GM12878 (cell line): Measurements from ENCODE around the gene GTF2H1. TPM values are rescaled to one million over a fixed set of nuclear protein-coding genes. Genes with fewer than 3 reads are reported as not detected.

Experiments
- ATAC-seq: fragments of 200-7000 bp; cut with Tn5 transposase; 3 replicates; pipeline ENCODE4 v1.9.1; 2020; ENCODE audit warnings: mild to moderate bottlenecking, moderate library complexity
- BruUV-seq: library from RNA; stranded (reverse); fragments of 400-500 nt; replicated peaks from 2 replicates; lab custom pipeline; 2021; lab: Mats Ljungman, UMichigan
- CTCF ChIA-PET: fragments of 300-600 bp; sonication (Branson Sonifier 250); formaldehyde crosslinking; extraction: SDS; loops from one replicate; lab custom pipeline; 2021; ENCODE audit warnings: inconsistent platforms; lab: Yijun Ruan, JAX
- POLR2A ChIA-PET: fragments of 350-600 bp; formaldehyde crosslinking; extraction: SDS; loops from one replicate; lab custom pipeline; 2021; ENCODE audit warnings: inconsistent platforms; lab: Charles Lee
- RAD21 ChIA-PET: fragments of 300-600 bp; sonication (Branson Sonifier 250); formaldehyde crosslinking; loops from one replicate; lab custom pipeline; 2023; ENCODE audit warnings: antibody characterized with exemption; ENCODE audit not compliant: unreplicated experiment; lab: Charles Lee
- SMC1A ChIA-PET: fragments of 300-600 bp; sonication (Branson Sonifier 250); formaldehyde crosslinking; loops from one replicate; lab custom pipeline; 2023; ENCODE audit not compliant: unreplicated experiment, uncharacterized antibody; lab: Charles Lee
- DNase-seq: peaks from one replicate; pipeline ENCODE4 v3.0.0-alpha.2; 2011; ENCODE audit warnings: low read depth, low spot score
- FAIRE-seq: peaks from 3 replicates; lab custom pipeline; 2011; peaks lifted over from hg19 to GRCh38; lab: Jason Lieb, UNC
- H2AFZ ChIP-seq: 2 replicates; pipeline ENCODE4 v1.6.0; 2011; ENCODE audit warnings: low read depth, low read length, control low read depth; ENCODE audit not compliant: control insufficient read depth
- H3K27ac ChIP-seq: 2 replicates; pipeline ENCODE4 v1.5.1; 2011; ENCODE audit warnings: control low read depth; ENCODE audit not compliant: control insufficient read depth, insufficient read depth
- H3K27me3 ChIP-seq, 2 experiments: replicated peaks in 1 of 2; 2 replicates each; pipeline versions ENCODE4 v1.6.0 to v1.6.1; 2011; ENCODE audit warnings: low read length in 1 of 2; ENCODE audit not compliant: control insufficient read depth in 2 of 2, insufficient read depth in 2 of 2
- H3K36me3 ChIP-seq, 2 experiments: 2 replicates each; pipeline ENCODE4 v1.5.1; 2011; ENCODE audit warnings: low read length in 1 of 2; ENCODE audit not compliant: control insufficient read depth in 2 of 2, insufficient read depth in 2 of 2
- H3K4me1 ChIP-seq: 2 replicates; pipeline ENCODE4 v1.6.1; 2011; ENCODE audit warnings: mild to moderate bottlenecking, low read length, moderate library complexity, mixed read lengths; ENCODE audit not compliant: control insufficient read depth, insufficient read depth
- H3K4me2 ChIP-seq: 2 replicates; pipeline ENCODE4 v1.6.0; 2011; ENCODE audit warnings: control low read depth; ENCODE audit not compliant: control insufficient read depth, insufficient read depth
- H3K4me3 ChIP-seq: fragments of 200-600 bp; sonication (generic); 2 replicates; pipeline ENCODE4 v1.5.1; 2016
- H3K79me2 ChIP-seq: 2 replicates; pipeline ENCODE4 v1.6.0; 2011; ENCODE audit warnings: low read length; ENCODE audit not compliant: control insufficient read depth, insufficient read depth
- H3K9ac ChIP-seq: 2 replicates; pipeline ENCODE4 v1.8.0; 2011; ENCODE audit warnings: low read length, control low read depth, mixed read lengths; ENCODE audit not compliant: control insufficient read depth, insufficient read depth
- H3K9me3 ChIP-seq: replicated peaks from 3 replicates; pipeline ENCODE4 v1.5.1; 2011; ENCODE audit warnings: mild to moderate bottlenecking, low read length; ENCODE audit not compliant: control insufficient read depth, insufficient read depth
- H4K20me1 ChIP-seq: 2 replicates; pipeline ENCODE4 v1.6.0; 2011; ENCODE audit not compliant: control insufficient read depth, insufficient read depth
- BACH1 ChIP-seq: fragments of 450-650 bp; IDR thresholded peaks from 2 replicates; pipeline ENCODE4 v1.6.1; 2017; ENCODE audit warnings: mild to moderate bottlenecking, borderline replicate concordance
- BHLHE40 ChIP-seq, 2 experiments: fragments of 450-650 bp in 1 of 2; IDR thresholded peaks; 2 replicates each; pipeline ENCODE4 v1.6.1; 2011 to 2017; ENCODE audit warnings: low read depth in 2 of 2, borderline replicate concordance in 1 of 2, improper control_type of control experiment in 1 of 2, low read length in 1 of 2, mild to moderate bottlenecking in 1 of 2
- FOXM1 ChIP-seq: IDR thresholded peaks from 2 replicates; pipeline ENCODE4 v1.6.1; 2012; ENCODE audit warnings: low read depth, mild to moderate bottlenecking, inconsistent platforms, low read length, moderate library complexity
- IKZF1 ChIP-seq: fragments of 450-650 bp; conservative IDR thresholded peaks from 2 replicates; pipeline ENCODE4 v1.6.1; 2017; ENCODE audit warnings: antibody characterized with exemption, mild to moderate bottlenecking
- KLF5 ChIP-seq: fragments of 450-650 bp; IDR thresholded peaks from 2 replicates; pipeline ENCODE4 v1.6.1; 2014; ENCODE audit warnings: mild to moderate bottlenecking; ENCODE audit not compliant: partially characterized antibody
- MTA3 ChIP-seq: IDR thresholded peaks from 2 replicates; pipeline ENCODE4 v1.6.1; 2012; ENCODE audit warnings: low read length, inconsistent platforms, borderline replicate concordance
- NBN ChIP-seq: fragments of 450-650 bp; IDR thresholded peaks from 2 replicates; pipeline ENCODE4 v1.6.1; 2016
- NFYA ChIP-seq: IDR thresholded peaks from 2 replicates; pipeline ENCODE4 v1.6.1; 2011; ENCODE audit warnings: low read depth, mild to moderate bottlenecking, low read length, improper control_type of control experiment, borderline replicate concordance
- PML ChIP-seq: IDR thresholded peaks from 2 replicates; pipeline ENCODE4 v1.6.1; 2012; ENCODE audit warnings: low read length, inconsistent platforms
- POLR2AphosphoS5 ChIP-seq: IDR thresholded peaks from 2 replicates; pipeline ENCODE4 v1.6.1; 2011; ENCODE audit warnings: mild to moderate bottlenecking, low read length, inconsistent platforms
- RB1 ChIP-seq: fragments of 450-650 bp; formaldehyde crosslinking; IDR thresholded peaks from 2 replicates; pipeline ENCODE4 v1.6.1; 2017; ENCODE audit warnings: mild to moderate bottlenecking, borderline replicate concordance
- SREBF1 ChIP-seq: IDR thresholded peaks from 2 replicates; pipeline ENCODE4 v1.6.1; 2012; ENCODE audit warnings: mild to moderate bottlenecking, low read length
- WGBS: methylation state at CpG from one replicate; pipeline ENCODE4 v1.1.6; 2016; ENCODE audit warnings: low lambda C conversion rate; ENCODE audit not compliant: insufficient replicate concordance, insufficient coverage; ENCODE audit errors: missing lambda C conversion rate; 5-methylcytosine and 5-hydroxymethylcytosine counted together
- in situ Hi-C: fragments of 300-500 bp; cut with MboI; formaldehyde crosslinking; loops from 9 replicates; pipeline ENCODE4 v1.14.3; 2018; ENCODE audit warnings: mixed read lengths
- intact Hi-C: fragments of 100-400 bp; cut with micrococcal nuclease; formaldehyde crosslinking; loops from one replicate; pipeline ENCODE4 v1.14.2; 2022; ENCODE audit not compliant: unreplicated experiment
- polyA plus RNA-seq, 11 experiments: library from polyadenylated mRNA; depleted of rRNA in 4 of 11; unstranded in 6 of 11; stranded (reverse) in 5 of 11; fragments of >200 nt; fragmentation: Nextera tagmentation in 4 of 11; fragmentation: Illumina TruSeq in 1 of 11; extraction: Ambion mirVana in 4 of 11; extraction: Trizol in 1 of 11; gene quantifications; 1 replicate in 1 of 11; 2 replicates in 10 of 11; pipeline versions ENCODE4 v1.2.1 to v1.2.3, GENCODE V29; 2011 to 2016; ENCODE audit warnings: inconsistent platforms in 2 of 11, missing spikeins in 2 of 11, low read depth in 1 of 11
- total RNA-seq, 4 experiments: library from RNA; depleted of rRNA in 3 of 4; stranded (reverse); fragments of >200 nt in 3 of 4; fragmentation: Illumina TruSeq in 1 of 4; extraction: Trizol in 1 of 4; gene quantifications; 2 replicates each; pipeline versions ENCODE4 v1.2.1 to v1.2.3, GENCODE V29; 2013 to 2021
- TF ChIP-seq, protein P1 (sequence below): IDR thresholded peaks from 2 replicates; pipeline ENCODE4 v1.6.1; 2012; ENCODE audit warnings: low read depth, low read length, improper control_type of control experiment
- TF ChIP-seq, protein P2 (sequence below): fragments of 450-650 bp; IDR thresholded peaks from 2 replicates; pipeline ENCODE4 v1.6.1; 2018; ENCODE audit warnings: borderline replicate concordance, mild to moderate bottlenecking; ENCODE audit not compliant: partially characterized antibody
- TF ChIP-seq, protein P3 (sequence below): IDR thresholded peaks from 2 replicates; pipeline ENCODE4 v1.6.1; 2012; ENCODE audit warnings: mild to moderate bottlenecking, low read depth, low read length
- TF ChIP-seq, protein P4 (sequence below): IDR thresholded peaks from 2 replicates; pipeline ENCODE4 v1.6.1; 2012; ENCODE audit warnings: low read depth, low read length, improper control_type of control experiment

The GTF2H1 gene
- total and polyA plus RNA-seq, 10 of the 15 experiments (the other 5 are each of a cell fraction or from before 2014, with no cell fraction given): 36.7 to 68.8 (median 46.6) TPM

DNA sequence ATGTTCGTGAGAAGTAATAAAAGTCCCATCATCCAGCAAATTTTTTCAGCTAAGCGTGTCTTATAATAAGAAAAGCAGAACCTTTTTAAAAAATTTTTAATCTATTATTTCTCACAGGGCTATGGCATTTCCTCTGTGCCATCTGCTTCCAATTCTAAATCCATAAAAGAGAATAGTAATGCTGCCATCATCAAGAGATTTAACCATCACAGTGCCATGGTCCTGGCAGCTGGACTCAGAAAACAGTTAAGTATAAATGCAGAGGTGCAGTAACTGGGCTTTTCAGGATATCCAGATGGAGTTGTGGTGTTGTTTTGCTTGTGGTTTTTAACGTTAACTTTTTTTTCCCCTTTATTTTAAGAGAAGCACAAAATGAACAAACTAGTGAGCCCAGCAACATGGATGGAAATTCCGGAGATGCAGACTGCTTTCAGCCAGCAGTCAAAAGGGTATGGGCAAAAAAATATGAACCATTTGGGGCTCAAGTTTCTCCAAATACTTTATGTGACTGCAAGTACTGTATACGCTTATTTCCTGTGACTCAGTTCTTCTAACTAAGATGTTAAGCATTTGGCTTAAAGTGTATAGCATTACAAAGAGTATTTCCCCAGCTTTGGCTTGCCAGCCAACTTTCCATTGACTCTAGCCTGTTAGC, 25.2 kb downstream of the GTF2H1 start (continued):
- TF ChIP-seq KLF5: no peak
- TF ChIP-seq NFYA: no peak
- TF ChIP-seq, protein P1, sequence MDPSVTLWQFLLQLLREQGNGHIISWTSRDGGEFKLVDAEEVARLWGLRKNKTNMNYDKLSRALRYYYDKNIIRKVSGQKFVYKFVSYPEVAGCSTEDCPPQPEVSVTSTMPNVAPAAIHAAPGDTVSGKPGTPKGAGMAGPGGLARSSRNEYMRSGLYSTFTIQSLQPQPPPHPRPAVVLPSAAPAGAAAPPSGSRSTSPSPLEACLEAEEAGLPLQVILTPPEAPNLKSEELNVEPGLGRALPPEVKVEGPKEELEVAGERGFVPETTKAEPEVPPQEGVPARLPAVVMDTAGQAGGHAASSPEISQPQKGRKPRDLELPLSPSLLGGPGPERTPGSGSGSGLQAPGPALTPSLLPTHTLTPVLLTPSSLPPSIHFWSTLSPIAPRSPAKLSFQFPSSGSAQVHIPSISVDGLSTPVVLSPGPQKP: no peak
- TF ChIP-seq, protein P2, sequence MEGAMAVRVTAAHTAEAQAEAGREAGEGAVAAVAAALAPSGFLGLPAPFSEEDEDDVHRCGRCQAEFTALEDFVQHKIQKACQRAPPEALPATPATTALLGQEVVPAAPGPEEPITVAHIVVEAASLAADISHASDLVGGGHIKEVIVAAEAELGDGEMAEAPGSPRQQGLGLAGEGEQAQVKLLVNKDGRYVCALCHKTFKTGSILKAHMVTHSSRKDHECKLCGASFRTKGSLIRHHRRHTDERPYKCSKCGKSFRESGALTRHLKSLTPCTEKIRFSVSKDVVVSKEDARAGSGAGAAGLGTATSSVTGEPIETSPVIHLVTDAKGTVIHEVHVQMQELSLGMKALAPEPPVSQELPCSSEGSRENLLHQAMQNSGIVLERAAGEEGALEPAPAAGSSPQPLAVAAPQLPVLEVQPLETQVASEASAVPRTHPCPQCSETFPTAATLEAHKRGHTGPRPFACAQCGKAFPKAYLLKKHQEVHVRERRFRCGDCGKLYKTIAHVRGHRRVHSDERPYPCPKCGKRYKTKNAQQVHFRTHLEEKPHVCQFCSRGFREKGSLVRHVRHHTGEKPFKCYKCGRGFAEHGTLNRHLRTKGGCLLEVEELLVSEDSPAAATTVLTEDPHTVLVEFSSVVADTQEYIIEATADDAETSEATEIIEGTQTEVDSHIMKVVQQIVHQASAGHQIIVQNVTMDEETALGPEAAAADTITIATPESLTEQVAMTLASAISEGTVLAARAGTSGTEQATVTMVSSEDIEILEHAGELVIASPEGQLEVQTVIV: no peak
- TF ChIP-seq PML: no peak

DNA sequence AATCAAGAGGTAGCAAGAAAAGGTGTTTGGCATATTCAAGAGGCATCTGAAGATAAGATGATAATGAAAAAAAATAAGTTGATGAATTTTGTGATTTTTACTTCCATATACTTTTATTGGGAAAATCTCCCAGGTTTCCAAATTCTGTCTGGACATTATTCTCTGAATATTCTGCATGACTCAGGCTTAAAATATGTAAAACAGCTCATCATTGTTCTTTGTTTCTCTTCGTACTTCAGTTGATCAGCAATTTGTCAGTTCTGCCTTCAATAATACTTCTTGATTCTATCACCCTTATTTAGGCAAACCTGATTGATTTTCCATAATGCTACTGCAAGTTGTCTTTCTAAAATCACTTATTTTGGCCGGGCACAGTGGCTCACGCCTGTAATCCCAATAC, 30.2 kb downstream of the GTF2H1 start:
- H3K79me2 ChIP-seq: no peaks in the 10 kb centered on the region
- intact Hi-C loops: no loop called here
- ChIA-PET CTCF (interaction anchor here (1.2 kb wide), 1 partner anchor 238 kb away, joined by 3 read pairs; no protein-coding TSS in a partner anchor), POLR2A (no interaction called here), SMC1A (interaction anchor here (1.4 to 1.5 kb wide), 2 partner anchors 11 to 14 kb away, joined by 3 to 4 read pairs; no protein-coding TSS in a partner anchor), RAD21 (interaction anchor here (1.4 kb wide), 1 partner anchor 108 kb away, joined by 5 read pairs; no protein-coding TSS in a partner anchor)
- H3K4me3 ChIP-seq: no peak overlapping the region
- no peak overlapping the region for H2AFZ ChIP-seq
- BruUV-seq: no TSS peak
- H3K27me3 ChIP-seq: no peaks in the 10 kb centered on the region
- no peak for ATAC-seq
- FAIRE-seq: no peak
- WGBS: 96% methylated on average over 3 of the region's 3 CpGs
- H3K4me2 ChIP-seq: no peak overlapping the region
- H3K4me1 ChIP-seq: no peaks in the 10 kb centered on the region
- H3K27ac ChIP-seq: no peak overlapping the region
- no peaks in the 10 kb centered on the region for H4K20me1 ChIP-seq
- peaks cover 0 to 29% of the 10 kb centered on the region in 2 experiments; a peak in 1 of 4 replicates for H3K36me3 ChIP-seq
- H3K9ac ChIP-seq: no peak overlapping the region
- H3K9me3 ChIP-seq: no peaks in the 10 kb centered on the region
- DNase-seq: no peak
- in situ Hi-C loops: no loop called here
- TF ChIP-seq RB1 (no peak), FOXM1 (no peak), SREBF1 (no peak), POLR2AphosphoS5 (no peak), BHLHE40 (IDR thresholded peaks at IDR 0.05; ENCODE audit: borderline replicate concordance in 1 of 2, low read depth in 2 of 2, low read length in 1 of 2) (no peak), IKZF1 (no peak), MTA3 (no peak), NBN (no peak), BACH1 (no peak)
- TF ChIP-seq, protein P3, sequence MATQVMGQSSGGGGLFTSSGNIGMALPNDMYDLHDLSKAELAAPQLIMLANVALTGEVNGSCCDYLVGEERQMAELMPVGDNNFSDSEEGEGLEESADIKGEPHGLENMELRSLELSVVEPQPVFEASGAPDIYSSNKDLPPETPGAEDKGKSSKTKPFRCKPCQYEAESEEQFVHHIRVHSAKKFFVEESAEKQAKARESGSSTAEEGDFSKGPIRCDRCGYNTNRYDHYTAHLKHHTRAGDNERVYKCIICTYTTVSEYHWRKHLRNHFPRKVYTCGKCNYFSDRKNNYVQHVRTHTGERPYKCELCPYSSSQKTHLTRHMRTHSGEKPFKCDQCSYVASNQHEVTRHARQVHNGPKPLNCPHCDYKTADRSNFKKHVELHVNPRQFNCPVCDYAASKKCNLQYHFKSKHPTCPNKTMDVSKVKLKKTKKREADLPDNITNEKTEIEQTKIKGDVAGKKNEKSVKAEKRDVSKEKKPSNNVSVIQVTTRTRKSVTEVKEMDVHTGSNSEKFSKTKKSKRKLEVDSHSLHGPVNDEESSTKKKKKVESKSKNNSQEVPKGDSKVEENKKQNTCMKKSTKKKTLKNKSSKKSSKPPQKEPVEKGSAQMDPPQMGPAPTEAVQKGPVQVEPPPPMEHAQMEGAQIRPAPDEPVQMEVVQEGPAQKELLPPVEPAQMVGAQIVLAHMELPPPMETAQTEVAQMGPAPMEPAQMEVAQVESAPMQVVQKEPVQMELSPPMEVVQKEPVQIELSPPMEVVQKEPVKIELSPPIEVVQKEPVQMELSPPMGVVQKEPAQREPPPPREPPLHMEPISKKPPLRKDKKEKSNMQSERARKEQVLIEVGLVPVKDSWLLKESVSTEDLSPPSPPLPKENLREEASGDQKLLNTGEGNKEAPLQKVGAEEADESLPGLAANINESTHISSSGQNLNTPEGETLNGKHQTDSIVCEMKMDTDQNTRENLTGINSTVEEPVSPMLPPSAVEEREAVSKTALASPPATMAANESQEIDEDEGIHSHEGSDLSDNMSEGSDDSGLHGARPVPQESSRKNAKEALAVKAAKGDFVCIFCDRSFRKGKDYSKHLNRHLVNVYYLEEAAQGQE: no peak
- TF ChIP-seq, protein P4, sequence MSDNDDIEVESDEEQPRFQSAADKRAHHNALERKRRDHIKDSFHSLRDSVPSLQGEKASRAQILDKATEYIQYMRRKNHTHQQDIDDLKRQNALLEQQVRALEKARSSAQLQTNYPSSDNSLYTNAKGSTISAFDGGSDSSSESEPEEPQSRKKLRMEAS: no peak
